Lower leg skin (tissue), 3 donors: Measurements from ENCODE around the gene ACSL3.
"Not testable (repeated sequence)": the region's sequence is repeated elsewhere in the genome, so short reads cannot be mapped to it uniquely, and the experiment has no call there.

Experiments used
- CTCF ChIP-seq, 3 donors: fragments of 450-650 bp; IDR thresholded peaks; one replicate each; pipeline ENCODE4 v1.5.1; 2016; ENCODE audit warnings: antibody characterized with exemption in 3 of 3, mild to moderate bottlenecking in 3 of 3, moderate library complexity in 2 of 3
- POLR2A ChIP-seq, 2 donors: fragments of 450-650 bp; IDR thresholded peaks; one replicate each; pipeline ENCODE4 v1.6.1; 2016 to 2017; ENCODE audit warnings: antibody characterized with exemption in 2 of 2, mild to moderate bottlenecking in 1 of 2, moderate library complexity in 1 of 2

DNA sequence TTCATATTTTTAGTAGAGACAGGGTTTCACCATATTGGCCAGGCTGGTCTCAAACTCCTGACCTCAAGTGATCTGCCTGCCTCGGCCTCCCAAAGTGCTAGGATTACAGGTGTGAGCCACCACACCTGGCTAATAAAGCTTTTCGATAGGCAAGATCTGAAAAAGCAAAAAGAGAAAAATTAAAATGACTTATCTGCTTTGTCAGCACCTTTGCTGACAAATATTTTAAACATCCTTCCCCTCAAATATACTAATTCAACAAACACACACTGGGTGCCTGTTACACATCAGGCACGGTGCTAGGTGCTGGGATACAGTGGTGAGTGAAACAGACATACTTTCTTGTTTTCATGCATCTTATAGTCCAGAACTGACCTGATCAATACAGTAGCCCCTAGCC lies 15.5 kb upstream of the ACSL3 start:
- not testable (repeated sequence) for TF ChIP-seq CTCF, POLR2A (IDR thresholded peaks at IDR 0.05)
